ENCODE data around the gene LPCAT1.
A peak's percentile ranks its signal among the peaks of the same experiment; 100 is the strongest.
"Not testable (repeated sequence)": the region's sequence is repeated elsewhere in the genome, so short reads cannot be mapped to it uniquely, and the experiment has no call there.

The LPCAT1 gene

DNA sequence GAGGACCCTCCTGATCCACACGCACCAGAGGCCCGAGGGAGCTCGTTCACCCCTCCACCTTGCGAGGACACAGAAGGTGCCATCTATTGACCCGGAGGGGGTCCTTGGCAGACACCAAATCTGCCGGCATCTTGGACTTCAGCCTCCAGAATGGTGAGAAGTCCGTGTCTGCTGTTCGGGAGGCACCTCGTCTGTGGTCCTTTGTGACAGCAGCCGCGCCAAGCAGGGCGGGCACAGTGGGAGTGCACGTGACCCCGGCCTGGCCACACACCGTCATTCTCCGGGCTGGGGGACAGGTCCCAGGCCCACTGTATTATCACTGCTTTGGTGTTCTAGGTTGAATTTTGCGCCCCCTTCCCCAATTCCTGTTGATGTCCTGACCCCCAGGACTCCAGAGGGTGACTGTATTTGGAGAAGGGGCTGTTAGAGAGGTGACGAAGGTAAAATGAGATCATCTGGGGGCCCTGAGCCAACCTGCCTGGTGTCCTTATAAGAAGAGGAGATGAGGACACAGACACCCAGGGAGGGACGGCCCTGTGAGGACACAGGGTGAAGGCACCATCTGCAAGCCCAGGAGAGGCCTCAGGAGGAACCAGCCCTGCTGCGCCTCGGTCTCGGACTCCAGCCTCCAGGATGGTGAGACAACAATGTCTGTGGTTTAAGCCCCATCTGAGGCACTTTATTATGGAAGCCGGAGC, 15.7 kb downstream of the LPCAT1 start:
- no peak for DNase-seq

DNA sequence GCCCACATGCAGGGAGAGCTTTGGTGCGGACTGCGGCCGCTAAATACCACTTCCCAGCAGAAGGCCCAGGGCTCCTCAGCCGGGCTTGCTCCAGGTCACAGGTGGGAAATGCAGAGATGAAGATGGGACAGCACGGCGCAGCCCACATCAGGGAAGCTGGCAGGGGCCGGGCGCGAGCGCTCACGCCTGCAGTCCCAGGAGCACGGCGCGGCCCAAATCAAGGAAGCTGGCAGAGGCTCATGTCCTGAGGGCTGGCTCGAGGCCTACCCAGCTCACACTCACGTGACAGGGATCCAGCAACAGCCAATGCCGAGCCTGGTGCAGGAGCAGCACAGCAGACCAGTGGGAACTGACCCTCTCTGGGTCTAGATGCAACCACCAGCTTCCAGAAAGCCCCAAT, 16.3 kb downstream of the LPCAT1 start:
- DNase-seq: no peak

DNA sequence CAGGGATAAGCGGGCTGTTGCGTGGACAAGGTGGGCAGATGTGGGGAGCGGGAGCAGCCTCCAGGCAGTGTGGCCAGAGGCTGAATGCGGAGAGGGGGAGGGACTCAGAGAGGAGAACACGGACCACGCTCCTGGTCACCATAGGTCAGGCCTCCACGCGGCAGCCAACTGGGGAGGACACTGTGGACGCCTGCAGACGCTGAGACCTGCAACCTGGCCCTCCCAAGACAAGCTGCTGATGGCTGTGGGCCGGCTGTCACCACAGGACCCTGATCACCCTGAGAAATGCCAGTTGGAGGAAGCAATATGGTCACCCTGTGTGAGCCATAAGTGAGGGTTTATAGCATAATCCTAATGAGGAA, 16.8 kb downstream of the LPCAT1 start:
- DNase-seq: peak; percentile 57

- DNase-seq: no peak
Measured at GRCh38 chr5:1506242-1507013, 17.3 kb downstream of the LPCAT1 start.

GRCh38 chr5:1505506-1506241, 18.1 kb downstream of the LPCAT1 start:
- no peak for DNase-seq

- DNase-seq: not testable (repeated sequence)
Measured at GRCh38 chr5:1505089-1505488, 18.7 kb downstream of the LPCAT1 start.

- DNase-seq: no peak
Measured at GRCh38 chr5:1504617-1505016, 19.1 kb downstream of the LPCAT1 start.

DNA sequence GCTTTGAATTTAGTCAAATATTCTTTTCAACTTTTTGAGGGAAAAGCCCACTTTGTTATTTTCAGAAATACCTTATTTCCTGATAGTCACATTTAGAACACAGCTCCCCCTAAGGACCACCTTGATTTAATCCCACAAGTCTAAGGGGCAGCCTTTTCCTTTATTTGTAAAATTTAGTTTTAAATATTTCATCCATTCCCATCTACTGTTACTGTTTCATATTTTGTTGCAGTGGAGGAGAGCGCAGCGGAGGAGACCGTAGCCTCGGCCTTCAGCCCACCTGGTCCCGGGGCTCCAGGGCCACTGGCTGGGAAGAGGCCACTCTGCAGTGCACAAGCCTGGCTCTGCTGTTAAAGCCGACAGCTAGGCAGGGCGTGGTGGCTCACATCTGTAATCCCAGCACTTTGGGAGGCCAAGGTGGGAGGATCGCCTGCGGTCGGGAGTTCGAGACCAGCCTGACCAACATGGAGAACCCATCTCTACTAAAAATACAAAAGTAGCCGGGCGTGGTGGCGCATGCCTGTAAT, 19.6 kb downstream of the LPCAT1 start:
- no peak for DNase-seq

DNA sequence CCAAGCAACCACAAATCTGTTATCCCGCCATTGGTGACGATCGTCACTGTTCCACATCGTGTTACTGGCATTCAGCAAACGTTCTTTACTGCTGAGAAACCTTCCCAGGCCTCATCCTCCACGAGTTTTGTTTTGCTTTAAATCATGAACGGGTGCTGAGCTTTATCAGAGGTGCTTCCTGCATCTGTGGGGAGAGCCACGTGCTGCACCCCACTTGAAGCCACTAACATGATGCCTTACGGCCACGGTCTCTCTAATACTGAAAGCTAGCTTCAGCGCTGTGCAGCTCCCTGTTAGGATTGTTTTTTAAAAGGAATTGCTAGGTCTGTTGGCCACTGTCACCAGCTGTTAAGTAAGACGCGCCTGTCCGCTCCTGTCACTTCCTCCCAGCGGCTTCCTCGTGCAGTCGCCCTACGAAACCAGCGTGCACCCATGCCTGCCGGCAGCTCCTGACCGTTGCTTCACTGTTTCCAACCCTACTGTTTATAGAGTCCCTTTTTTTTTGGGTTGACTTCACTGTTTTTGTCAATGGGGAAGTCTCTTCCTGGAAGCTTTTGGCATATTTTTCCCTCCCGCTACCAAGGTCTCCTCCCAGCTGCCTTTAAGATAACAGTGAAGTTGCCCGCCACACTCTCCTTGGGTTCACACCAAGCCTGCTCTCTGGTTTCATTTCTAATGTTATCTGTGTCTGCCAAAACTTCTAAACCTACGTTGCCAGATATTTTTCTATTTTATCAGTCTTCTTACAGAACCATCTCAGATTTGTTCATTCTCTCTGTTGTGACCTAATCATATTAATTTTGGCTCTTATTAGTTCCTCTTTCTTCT, 20.3 kb downstream of the LPCAT1 start:
- peak; percentile 89 for DNase-seq

DNA sequence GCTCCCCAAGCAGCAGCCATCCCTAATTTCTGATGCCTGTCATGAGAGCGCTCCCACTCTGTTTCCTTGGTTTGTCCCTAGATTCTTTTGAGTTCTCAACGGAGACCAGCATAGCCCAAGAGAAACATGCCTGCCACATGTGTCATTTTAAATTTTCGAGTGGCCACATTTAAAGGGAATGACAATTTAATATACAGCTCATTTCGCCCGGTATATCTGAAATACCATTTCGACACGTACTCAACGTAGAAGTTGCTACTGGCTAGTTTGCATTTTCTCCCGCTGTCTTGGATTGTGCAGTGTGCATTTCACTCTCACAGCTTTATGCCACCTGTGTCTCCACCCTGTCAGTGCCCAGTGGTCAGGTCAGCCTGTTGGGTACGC, 21.0 kb downstream of the LPCAT1 start:
- no peak for DNase-seq

GRCh38 chr5:1502046-1502736, 21.6 kb downstream of the LPCAT1 start:
- peak; percentile 74 for DNase-seq

DNA sequence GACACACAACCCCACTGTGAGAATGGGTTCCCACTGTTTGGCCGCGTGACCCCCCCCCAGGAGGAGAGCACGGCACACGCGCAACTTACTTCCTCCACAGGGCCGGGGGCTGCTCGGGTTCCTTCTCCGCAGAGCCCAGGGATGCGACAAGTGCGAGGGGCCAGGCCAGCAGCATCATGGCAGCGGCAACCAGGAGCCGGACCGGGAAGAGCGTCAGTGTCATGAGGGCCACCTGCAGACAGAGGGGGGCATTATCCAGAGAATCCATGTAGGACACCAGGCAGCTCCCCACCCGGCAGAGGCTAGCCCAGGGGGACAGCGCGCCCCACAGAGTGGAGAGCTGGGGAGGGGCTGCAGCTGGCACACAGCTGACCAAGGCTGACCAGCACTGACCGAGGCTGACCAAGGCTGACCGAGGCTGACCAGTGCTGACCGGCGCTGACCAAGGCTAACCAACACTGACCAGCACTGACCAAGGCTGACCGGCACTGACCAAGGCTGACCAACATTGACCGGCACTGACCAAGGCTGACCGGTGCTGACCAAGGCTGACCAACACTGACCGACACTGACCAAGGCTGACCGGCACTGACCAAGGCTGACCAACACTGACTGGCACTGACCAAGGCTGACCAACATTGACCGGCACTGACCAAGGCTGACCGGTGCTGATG, 22.3 kb downstream of the LPCAT1 start:
- no peak for DNase-seq

- DNase-seq: no peak
Measured at GRCh38 chr5:1500411-1501091, 23.2 kb downstream of the LPCAT1 start.

DNA sequence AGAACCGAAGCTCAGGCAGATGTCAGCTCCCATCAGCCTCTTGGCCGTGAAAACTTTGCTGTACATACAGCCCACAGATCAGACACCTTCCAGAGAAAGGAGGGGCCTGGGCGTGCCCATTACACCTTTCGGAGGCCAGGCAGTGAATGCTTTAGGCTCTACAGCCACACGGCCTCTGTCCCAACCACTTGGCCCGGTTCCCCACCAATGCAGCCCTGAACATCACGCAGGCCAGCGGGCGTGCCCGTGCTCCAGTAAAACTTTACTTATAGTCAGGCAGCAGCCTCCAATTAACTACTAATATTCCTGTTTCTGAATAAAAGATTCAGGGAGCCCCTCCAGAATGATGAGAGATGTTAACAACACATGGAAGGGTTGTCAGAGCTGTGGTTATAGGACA, 23.9 kb downstream of the LPCAT1 start:
- DNase-seq: no peak

DNA sequence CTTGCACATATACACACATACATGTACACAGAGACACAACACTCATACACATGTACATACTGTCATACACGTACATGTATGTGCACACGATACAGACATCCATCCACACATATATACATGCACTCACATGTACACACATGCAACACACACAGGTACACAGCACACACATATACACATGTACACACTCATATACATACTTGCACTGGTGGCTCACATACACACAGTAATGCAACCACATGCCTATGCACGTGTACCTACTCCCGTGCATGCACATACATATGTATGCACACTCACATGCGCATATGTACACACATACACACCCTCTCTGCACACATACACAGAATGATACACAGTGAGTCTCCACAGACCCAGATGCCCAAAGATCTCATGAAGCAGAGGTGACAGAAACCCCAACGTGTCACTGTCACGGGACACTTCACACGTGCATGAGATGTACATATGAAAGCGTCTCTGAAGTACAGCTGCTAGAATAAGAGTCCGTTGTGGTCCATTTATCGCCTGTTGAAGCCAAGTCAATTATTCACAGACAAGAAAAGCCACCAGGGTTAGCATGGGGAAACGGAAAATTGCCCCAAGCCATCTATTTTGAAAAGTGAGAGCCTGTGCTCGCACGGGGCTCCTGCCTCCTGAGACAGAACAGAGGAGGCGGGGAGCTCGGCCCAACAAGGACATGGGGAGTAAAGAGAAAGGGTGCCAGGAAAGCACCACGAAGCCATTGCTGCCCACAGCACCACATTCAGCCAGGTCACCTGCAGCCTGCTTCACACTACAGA, 24.9 kb downstream of the LPCAT1 start:
- DNase-seq: peak; percentile 60

DNA sequence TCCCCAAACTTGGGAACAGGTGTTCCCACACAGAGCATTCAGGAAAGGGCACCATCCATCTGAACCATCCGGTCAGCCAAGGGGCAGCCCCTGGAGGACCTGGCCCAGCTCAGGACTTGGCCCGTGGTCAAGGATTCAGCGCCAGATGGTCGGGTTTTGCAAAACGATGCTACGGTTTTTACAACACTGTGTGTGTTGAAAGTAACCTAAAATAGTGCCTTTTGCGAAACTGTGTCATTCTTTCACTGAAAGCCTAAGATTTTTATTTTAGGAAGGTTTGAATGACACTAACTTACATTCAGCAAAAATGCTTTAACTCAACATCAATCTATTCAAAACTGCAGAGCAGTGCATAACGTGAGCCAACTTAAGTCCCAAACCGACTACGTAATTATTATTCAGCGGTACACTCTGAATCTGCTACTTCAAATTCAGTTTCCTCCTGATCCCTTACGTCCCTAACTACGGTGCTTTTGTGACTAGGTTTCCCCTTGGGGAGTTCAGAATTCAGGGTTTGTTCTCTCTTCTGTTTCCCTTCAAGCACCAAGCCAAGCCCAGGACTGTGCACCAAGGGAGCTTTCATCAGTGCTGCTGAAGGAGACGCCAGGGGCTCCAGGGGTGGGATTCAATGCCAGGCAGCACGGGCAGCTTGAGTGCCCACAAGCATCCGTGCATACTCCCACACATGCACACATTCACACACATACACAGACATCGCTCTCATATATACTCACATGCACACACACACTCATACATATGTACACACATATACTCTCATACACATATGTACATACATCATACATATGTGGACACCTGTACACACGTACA, 25.8 kb downstream of the LPCAT1 start:
- peak; percentile 68 for DNase-seq

DNA sequence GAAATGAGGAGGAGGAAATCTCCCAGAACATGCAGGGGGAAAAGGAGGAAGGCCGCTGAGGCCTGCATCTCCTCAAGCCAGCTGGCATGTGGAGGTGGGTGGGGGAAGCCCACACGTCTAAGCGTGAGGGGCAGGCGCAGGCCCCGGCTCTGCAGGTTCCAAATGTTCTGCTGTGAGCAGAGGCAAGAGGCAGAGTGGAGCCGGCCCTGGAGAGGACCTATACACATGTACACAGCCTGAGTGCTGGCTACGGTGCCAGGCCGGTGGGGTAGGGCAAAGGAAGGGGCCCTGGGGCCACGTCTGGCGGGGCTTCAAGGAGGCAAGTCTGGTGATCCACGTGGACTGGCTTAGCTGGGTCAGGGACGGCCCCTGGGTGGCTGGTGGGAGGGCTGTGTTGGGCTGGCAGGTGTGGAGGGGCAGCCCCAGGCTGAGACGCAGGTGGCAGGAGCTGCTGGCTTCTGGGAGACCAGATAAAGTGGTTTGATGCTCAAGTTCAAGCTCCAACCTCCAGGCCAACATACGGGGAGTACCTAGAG, 26.4 kb downstream of the LPCAT1 start:
- DNase-seq: no peak

- peak; percentile 63 for DNase-seq
Measured at GRCh38 chr5:1495525-1495897, 28.2 kb downstream of the LPCAT1 start.

Measured in MV-4-11 (cell line).